Endothelial cell of umbilical vein (primary cell): ENCODE measurements around the gene FAM50B. TPM values are rescaled to one million over a fixed set of nuclear protein-coding genes. Genes with fewer than 3 reads are reported as not detected.

Source experiments
- BruUV-seq: library from RNA; stranded (reverse); fragments of 400-500 nt; replicated peaks from 2 replicates; lab custom pipeline; 2021; lab: Mats Ljungman, UMichigan
- CTCF ChIA-PET: fragments of 300-600, 350-600 bp; sonication (Branson Sonifier 250); formaldehyde crosslinking; loops from one replicate; lab custom pipeline; 2021; ENCODE audit warnings: antibody characterized with exemption, inconsistent platforms; lab: Charles Lee
- POLR2A ChIA-PET: fragments of 300-600, 350-600 bp; sonication (Branson Sonifier 250); formaldehyde crosslinking; loops from one replicate; lab custom pipeline; 2021; ENCODE audit warnings: antibody characterized with exemption, inconsistent platforms; lab: Charles Lee
- DNase-seq: peaks from one replicate; pipeline ENCODE4 v3.0.0-alpha.2; 2011; ENCODE audit warnings: low read depth, low spot score
- FAIRE-seq: peaks from 2 replicates; lab custom pipeline; 2011; peaks lifted over from hg19 to GRCh38; lab: Jason Lieb, UNC
- H2AFZ ChIP-seq: 2 replicates; pipeline ENCODE4 v1.6.0; 2012; ENCODE audit warnings: low read depth, low read length, control low read depth, inconsistent platforms
- H3K27ac ChIP-seq: 2 replicates; pipeline ENCODE4 v1.5.1; 2011; ENCODE audit warnings: low read depth, mild to moderate bottlenecking, control low read depth, low read length, moderate library complexity; ENCODE audit not compliant: insufficient read depth
- H3K27me3 ChIP-seq, 2 experiments: 2 replicates each; pipeline versions ENCODE4 v1.6.0 to v1.6.1; 2011; ENCODE audit warnings: low read length in 2 of 2, mixed read lengths in 1 of 2; ENCODE audit not compliant: control insufficient read depth in 2 of 2, insufficient read depth in 2 of 2
- H3K36me3 ChIP-seq, 2 experiments: 2 replicates in 1 of 2; 3 replicates in 1 of 2; pipeline ENCODE4 v1.5.1; 2011; ENCODE audit warnings: low read length in 2 of 2, mild to moderate bottlenecking in 1 of 2, moderate library complexity in 1 of 2; ENCODE audit not compliant: control insufficient read depth in 2 of 2, insufficient read depth in 2 of 2; ENCODE audit errors: extremely low read depth in 1 of 2
- H3K4me1 ChIP-seq: 3 replicates; pipeline ENCODE4 v1.5.1; 2011; ENCODE audit warnings: mild to moderate bottlenecking, low read length; ENCODE audit not compliant: control insufficient read depth, insufficient read depth; ENCODE audit errors: extremely low read depth
- H3K4me2 ChIP-seq: 2 replicates; pipeline ENCODE4 v1.6.1; 2011; ENCODE audit warnings: low read length, control low read depth, mixed read lengths; ENCODE audit not compliant: insufficient read depth
- H3K4me3 ChIP-seq, 3 experiments: fragments of 200-600 bp in 1 of 3; sonication (generic), shearing (Covaris generic) in 1 of 3; replicated peaks in 1 of 3; 2 replicates each; pipeline ENCODE4 v1.5.1; 2011 to 2016; ENCODE audit warnings: control low read depth in 3 of 3, low read length in 3 of 3, mild to moderate bottlenecking in 2 of 3, inconsistent platforms in 1 of 3, low read depth in 1 of 3, moderate library complexity in 1 of 3; ENCODE audit not compliant: insufficient read depth in 1 of 3
- H3K79me2 ChIP-seq: 2 replicates; pipeline ENCODE4 v1.6.0; 2012; ENCODE audit warnings: low read length, inconsistent platforms; ENCODE audit not compliant: control insufficient read depth, insufficient read depth
- H3K9ac ChIP-seq: replicated peaks from 2 replicates; pipeline ENCODE3; 2011; ENCODE audit warnings: low read length, control low read depth; ENCODE audit not compliant: insufficient read depth; ENCODE audit errors: extremely low read depth
- H3K9me1 ChIP-seq: replicated peaks from 3 replicates; pipeline ENCODE4 v1.6.0; 2011; ENCODE audit warnings: mild to moderate bottlenecking, low read length; ENCODE audit not compliant: control insufficient read depth, insufficient read depth; ENCODE audit errors: extremely low read depth
- H3K9me3 ChIP-seq: replicated peaks from 2 replicates; pipeline ENCODE4 v1.5.1; 2012; ENCODE audit warnings: low read length, inconsistent platforms; ENCODE audit not compliant: control insufficient read depth, insufficient read depth
- H4K20me1 ChIP-seq: replicated peaks from 2 replicates; pipeline ENCODE3; 2011; ENCODE audit warnings: mild to moderate bottlenecking, low read length; ENCODE audit not compliant: control insufficient read depth, insufficient read depth; ENCODE audit errors: extremely low read depth
- EZH2 ChIP-seq: IDR thresholded peaks from 2 replicates; pipeline ENCODE4 v1.6.1; 2012; ENCODE audit warnings: borderline replicate concordance, low read depth, mild to moderate bottlenecking, moderate library complexity, low read length, inconsistent platforms; ENCODE audit not compliant: severe bottlenecking
- FOS ChIP-seq: IDR thresholded peaks from 2 replicates; pipeline ENCODE4 v1.6.1; 2011; ENCODE audit warnings: mild to moderate bottlenecking, low read length, moderate library complexity, borderline replicate concordance; ENCODE audit not compliant: insufficient read depth
- GATA2 ChIP-seq: IDR thresholded peaks from 2 replicates; pipeline ENCODE4 v1.7.0; 2011; ENCODE audit warnings: low read depth, mild to moderate bottlenecking, moderate library complexity, mixed read lengths, low read length; ENCODE audit not compliant: insufficient read length, insufficient read depth
- JUN ChIP-seq: IDR thresholded peaks from 2 replicates; pipeline ENCODE4 v1.6.1; 2011; ENCODE audit warnings: borderline replicate concordance, low read depth; ENCODE audit not compliant: insufficient read length, insufficient read depth
- MAX ChIP-seq: IDR thresholded peaks from 2 replicates; pipeline ENCODE4 v1.6.1; 2011; ENCODE audit not compliant: insufficient read depth, insufficient read length
- MYC ChIP-seq: IDR thresholded peaks from one replicate; pipeline ENCODE4 v1.6.1; 2011; ENCODE audit warnings: mild to moderate bottlenecking, low read depth, low read length
- POLR2AphosphoS5 ChIP-seq: IDR thresholded peaks from 2 replicates; pipeline ENCODE4 v1.6.1; 2012; ENCODE audit warnings: low read depth, mild to moderate bottlenecking, control low read depth, low read length, moderate library complexity; ENCODE audit not compliant: insufficient read depth
- dilution Hi-C: fragments of 300-500 bp; cut with MboI; formaldehyde crosslinking; loops from one replicate; pipeline ENCODE4 v1.15.0; 2019; ENCODE audit warnings: low sequenced_read_pairs; ENCODE audit not compliant: extremely low pct_ligation_motif_present
- intact Hi-C: fragments of 100-400 bp; cut with micrococcal nuclease; formaldehyde crosslinking; loops from one replicate; pipeline ENCODE4 v1.10.0; 2022
- polyA plus RNA-seq, 4 experiments: library from polyadenylated mRNA; depleted of rRNA in 3 of 4; stranded (reverse) in 3 of 4; unstranded in 1 of 4; fragments of >200 nt; gene quantifications; 2 replicates each; pipeline versions ENCODE4 v1.2.1 to v1.2.3, GENCODE V29; 2011 to 2012; ENCODE audit warnings: missing spikeins in 1 of 4
- total RNA-seq: library from RNA; stranded (reverse); gene quantifications from 2 replicates; pipeline ENCODE4 v1.2.3, GENCODE V29; 2021
- TF ChIP-seq, protein P1 (sequence below), 2 donors: IDR thresholded peaks; 1 replicate in 1 of 2; 2 replicates in 1 of 2; pipeline ENCODE4 v1.5.1; 2011; ENCODE audit warnings: low read length in 2 of 2, mild to moderate bottlenecking in 2 of 2, moderate library complexity in 2 of 2, control low read depth in 1 of 2, inconsistent platforms in 1 of 2, low read depth in 1 of 2; ENCODE audit not compliant: insufficient read depth in 1 of 2; ENCODE audit errors: extremely low read depth in 1 of 2

FAM50B gene
- total and polyA plus RNA-seq, 2 donors (not counting 3 experiments of a cell fraction or from before 2014, with no cell fraction given), result 10.0 to 14.1 TPM

- DNase-seq (no peak), FAIRE-seq (no peak)
- Histone ChIP-seq H3K27ac (no peak overlapping the region), H3K4me1 (peaks cover 2% of the 10 kb centered on the region), H3K9me1 (no peaks in the 10 kb centered on the region), H3K9ac (no peak overlapping the region), H2AFZ (no peak overlapping the region), H3K27me3 (no peaks in the 10 kb centered on the region), H3K4me3 (no peak overlapping the region), H3K9me3 (no peaks in the 10 kb centered on the region), H3K4me2 (no peak overlapping the region), H3K79me2 (no peaks in the 10 kb centered on the region), H4K20me1 (no peaks in the 10 kb centered on the region), H3K36me3 (no peaks in the 10 kb centered on the region)
- ChIA-PET POLR2A (no interaction called here), CTCF (no interaction called here)
- intact Hi-C loops (no loop called here), dilution Hi-C loops (no loop called here)
- TF ChIP-seq GATA2 (no peak), JUN (peak; percentile 4), POLR2AphosphoS5 (no peak), FOS (peak; percentile 14)
- TF ChIP-seq, protein P1, sequence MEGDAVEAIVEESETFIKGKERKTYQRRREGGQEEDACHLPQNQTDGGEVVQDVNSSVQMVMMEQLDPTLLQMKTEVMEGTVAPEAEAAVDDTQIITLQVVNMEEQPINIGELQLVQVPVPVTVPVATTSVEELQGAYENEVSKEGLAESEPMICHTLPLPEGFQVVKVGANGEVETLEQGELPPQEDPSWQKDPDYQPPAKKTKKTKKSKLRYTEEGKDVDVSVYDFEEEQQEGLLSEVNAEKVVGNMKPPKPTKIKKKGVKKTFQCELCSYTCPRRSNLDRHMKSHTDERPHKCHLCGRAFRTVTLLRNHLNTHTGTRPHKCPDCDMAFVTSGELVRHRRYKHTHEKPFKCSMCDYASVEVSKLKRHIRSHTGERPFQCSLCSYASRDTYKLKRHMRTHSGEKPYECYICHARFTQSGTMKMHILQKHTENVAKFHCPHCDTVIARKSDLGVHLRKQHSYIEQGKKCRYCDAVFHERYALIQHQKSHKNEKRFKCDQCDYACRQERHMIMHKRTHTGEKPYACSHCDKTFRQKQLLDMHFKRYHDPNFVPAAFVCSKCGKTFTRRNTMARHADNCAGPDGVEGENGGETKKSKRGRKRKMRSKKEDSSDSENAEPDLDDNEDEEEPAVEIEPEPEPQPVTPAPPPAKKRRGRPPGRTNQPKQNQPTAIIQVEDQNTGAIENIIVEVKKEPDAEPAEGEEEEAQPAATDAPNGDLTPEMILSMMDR (IDR thresholded peaks at IDR 0.05; ENCODE audit: extremely low read depth in 1 of 2, insufficient read depth in 1 of 2, low read depth in 1 of 2, low read length in 2 of 2), result no peak
- BruUV-seq, result no TSS peak
Measured at GRCh38 chr6:3844097-3844463, 5.1 kb upstream of the FAM50B start.

DNA sequence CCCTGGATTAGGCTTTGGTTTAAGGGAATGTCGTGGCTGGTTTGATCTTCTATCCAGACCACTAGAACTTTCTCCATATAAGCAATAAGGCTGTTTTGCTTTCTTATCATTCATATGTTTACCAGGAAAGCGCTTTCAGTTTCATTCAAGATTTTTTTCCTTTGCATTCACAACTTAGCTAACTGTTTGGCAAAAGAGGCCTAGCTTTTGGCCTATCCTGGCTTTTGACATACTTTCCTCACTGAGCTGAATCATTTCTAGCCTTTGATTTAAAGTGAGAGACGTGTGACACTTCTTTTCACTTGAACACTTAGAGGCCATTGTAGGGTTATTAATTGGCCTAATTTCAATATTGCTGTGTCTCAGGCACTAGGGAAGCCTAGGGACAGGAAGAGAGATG lies 1.7 kb upstream of the FAM50B start:
- H3K9me1 ChIP-seq, result no peaks in the 10 kb centered on the region
- no peak overlapping the region for H3K4me3 ChIP-seq
- H3K27me3 ChIP-seq, result no peaks in the 10 kb centered on the region
- no peak overlapping the region for H3K4me2 ChIP-seq
- POLR2A ChIA-PET, result interaction anchor here (1.1 kb wide), 1 partner anchor 21 kb away, joined by 4 read pairs; no protein-coding TSS in a partner anchor
- BruUV-seq, result no TSS peak
- FAIRE-seq (no peak), DNase-seq (peak; percentile 36)
- CTCF ChIA-PET, result interaction anchor here (0.6 to 7.2 kb wide), 9 partner anchors 12 to 142 kb away, joined by 3 to 162 read pairs (median 60); no protein-coding TSS in a partner anchor
- H3K27ac ChIP-seq, result no peak overlapping the region
- no peak overlapping the region for H3K9ac ChIP-seq
- H3K9me3 ChIP-seq, result no peaks in the 10 kb centered on the region
- no peak for TF ChIP-seq MYC
- TF ChIP-seq GATA2, result no peak
- no peak for TF ChIP-seq FOS
- no peak for TF ChIP-seq POLR2AphosphoS5
- TF ChIP-seq MAX, result no peak
- no peak for TF ChIP-seq EZH2
- no peak for TF ChIP-seq JUN
- peaks cover 4% of the 10 kb centered on the region for H3K4me1 ChIP-seq
- H3K79me2 ChIP-seq, result no peaks in the 10 kb centered on the region
- dilution Hi-C loops, result no loop called here
- intact Hi-C loops, result no loop called here
- H4K20me1 ChIP-seq, result no peaks in the 10 kb centered on the region
- H3K36me3 ChIP-seq, result no peaks in the 10 kb centered on the region
- H2AFZ ChIP-seq, result peak overlapping the region; percentile 68
